ENCODE measurements around the gene FN3K. TPM values are rescaled to one million over a fixed set of nuclear protein-coding genes. Genes with fewer than 3 reads are reported as not detected.
A peak's percentile ranks its signal among the peaks of the same experiment; 100 is the strongest.

The FN3K gene
- total and polyA plus RNA-seq, 2 of the 13 experiments (the other 11 are each of a cell fraction or from before 2014, with no cell fraction given) = 3.5 to 12.2 TPM

GRCh38 chr17:82734987-82735866 is at the start of gene FN3K (continued):
- TF ChIP-seq FOXP4 (CRISPR knock-in tag; IDR thresholded peaks at IDR 0.05) (no peak; the same call in 1 of the 2 replicates), TFE3 (CRISPR knock-in tag; IDR thresholded peaks at IDR 0.05) (no peak), TCF7L2 (IDR thresholded peaks at IDR 0.05; ENCODE audit: low read depth, low read length) (no peak), RELA (CRISPR knock-in tag; IDR thresholded peaks at IDR 0.05) (no peak), FOXA1 (IDR thresholded peaks at IDR 0.05) (no peak), FOXA1 (CRISPR knock-in tag; IDR thresholded peaks at IDR 0.05) (no peak; the same call in 1 of the 2 replicates), ZNF3 (CRISPR knock-in tag; IDR thresholded peaks at IDR 0.05) (no peak), KLF6 (CRISPR knock-in tag; IDR thresholded peaks at IDR 0.05) (peak; percentile 26; the same call in 1 of the 2 replicates), EED (CRISPR knock-in tag; IDR thresholded peaks at IDR 0.05) (no peak), GLI4 (CRISPR knock-in tag; IDR thresholded peaks at IDR 0.05; ENCODE audit: borderline replicate concordance) (peak; percentile 59; the same call in 1 of the 2 replicates), ZNF431 (CRISPR knock-in tag; IDR thresholded peaks at IDR 0.05; ENCODE audit: borderline replicate concordance, low read depth) (no peak), ZNF136 (CRISPR knock-in tag; IDR thresholded peaks at IDR 0.05; ENCODE audit: low read depth) (no peak), ETS1 (CRISPR knock-in tag; IDR thresholded peaks at IDR 0.05) (no peak), AGO1 (IDR thresholded peaks at IDR 0.05; ENCODE audit: low read depth, low read length, poor library complexity, severe bottlenecking) (peak; percentile 89), REL (CRISPR knock-in tag; conservative IDR thresholded peaks at IDR 0.05) (no peak), ARID3A (IDR thresholded peaks at IDR 0.05; ENCODE audit: low read depth, low read length) (no peak), JUNB (CRISPR knock-in tag; IDR thresholded peaks at IDR 0.05; ENCODE audit: borderline replicate concordance) (no peak), RCOR2 (CRISPR knock-in tag; IDR thresholded peaks at IDR 0.05) (no peak), ZNF503 (CRISPR knock-in tag; IDR thresholded peaks at IDR 0.05) (peak; percentile 63; the same call in 1 of the 2 replicates)
